Brain microvascular endothelial cell (primary cell): ENCODE results near the gene TBC1D1.

Source experiments
- DNase-seq: peaks from one replicate; pipeline ENCODE4 v3.0.0-alpha.2; 2020
- H3K27ac ChIP-seq: fragments of 250-450 bp; sonication (Bioruptor Pico); 2 replicates; pipeline ENCODE4 v1.5.1; 2020; ENCODE audit warnings: mild to moderate bottlenecking, moderate library complexity
- H3K27me3 ChIP-seq: fragments of 250-450 bp; sonication (Bioruptor Pico); replicated peaks from 2 replicates; pipeline ENCODE4 v1.5.1; 2020; ENCODE audit warnings: mild to moderate bottlenecking
- H3K36me3 ChIP-seq: fragments of 250-450 bp; sonication (Bioruptor Pico); replicated peaks from 2 replicates; pipeline ENCODE4 v1.5.1; 2020; ENCODE audit warnings: mild to moderate bottlenecking
- H3K4me3 ChIP-seq: 2 replicates; pipeline ENCODE4 v1.5.1; 2011; ENCODE audit warnings: low read depth, mild to moderate bottlenecking, control low read depth, low read length, moderate library complexity
- in situ Hi-C: cut with HindIII; loops from 2 replicates; pipeline ENCODE4 v1.10.0; 2017; ENCODE audit warnings: low sequenced_read_pairs, low pct_ligation_motif_present
- TF ChIP-seq, protein P1 (sequence below): IDR thresholded peaks from 2 replicates; pipeline ENCODE4 v1.5.1; 2011; ENCODE audit warnings: low read depth, mild to moderate bottlenecking, moderate library complexity, low read length, control low read depth, inconsistent platforms; ENCODE audit errors: missing control alignments

Gene TBC1D1

GRCh38 chr4:37958932-37959331 lies 68.0 kb downstream of the TBC1D1 start:
- Histone ChIP-seq H3K27ac (no peak overlapping the region), H3K4me3 (no peak overlapping the region), H3K36me3 (no peaks in the 10 kb centered on the region), H3K27me3 (no peaks in the 10 kb centered on the region)
- TF ChIP-seq, protein P1, sequence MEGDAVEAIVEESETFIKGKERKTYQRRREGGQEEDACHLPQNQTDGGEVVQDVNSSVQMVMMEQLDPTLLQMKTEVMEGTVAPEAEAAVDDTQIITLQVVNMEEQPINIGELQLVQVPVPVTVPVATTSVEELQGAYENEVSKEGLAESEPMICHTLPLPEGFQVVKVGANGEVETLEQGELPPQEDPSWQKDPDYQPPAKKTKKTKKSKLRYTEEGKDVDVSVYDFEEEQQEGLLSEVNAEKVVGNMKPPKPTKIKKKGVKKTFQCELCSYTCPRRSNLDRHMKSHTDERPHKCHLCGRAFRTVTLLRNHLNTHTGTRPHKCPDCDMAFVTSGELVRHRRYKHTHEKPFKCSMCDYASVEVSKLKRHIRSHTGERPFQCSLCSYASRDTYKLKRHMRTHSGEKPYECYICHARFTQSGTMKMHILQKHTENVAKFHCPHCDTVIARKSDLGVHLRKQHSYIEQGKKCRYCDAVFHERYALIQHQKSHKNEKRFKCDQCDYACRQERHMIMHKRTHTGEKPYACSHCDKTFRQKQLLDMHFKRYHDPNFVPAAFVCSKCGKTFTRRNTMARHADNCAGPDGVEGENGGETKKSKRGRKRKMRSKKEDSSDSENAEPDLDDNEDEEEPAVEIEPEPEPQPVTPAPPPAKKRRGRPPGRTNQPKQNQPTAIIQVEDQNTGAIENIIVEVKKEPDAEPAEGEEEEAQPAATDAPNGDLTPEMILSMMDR: no peak
- no peak for DNase-seq
- in situ Hi-C loops: no loop called here

GRCh38 chr4:37960098-37960497 lies 69.2 kb downstream of the TBC1D1 start, which contains the start of gene PTTG2:
TSS of gene PTTG2 (plus strand) at chr4:37960398. CDS start at chr4:37960435, 37 bp downstream.
- no peaks in the 10 kb centered on the region for H3K27me3 ChIP-seq
- TF ChIP-seq, protein P1: no peak
- H3K4me3 ChIP-seq: no peak within 1 kb of the TSS
- DNase-seq: no peak
- in situ Hi-C loops: no loop called here
- no peak within 1 kb of the TSS for H3K27ac ChIP-seq
- no peaks in the 10 kb centered on the region for H3K36me3 ChIP-seq

DNA sequence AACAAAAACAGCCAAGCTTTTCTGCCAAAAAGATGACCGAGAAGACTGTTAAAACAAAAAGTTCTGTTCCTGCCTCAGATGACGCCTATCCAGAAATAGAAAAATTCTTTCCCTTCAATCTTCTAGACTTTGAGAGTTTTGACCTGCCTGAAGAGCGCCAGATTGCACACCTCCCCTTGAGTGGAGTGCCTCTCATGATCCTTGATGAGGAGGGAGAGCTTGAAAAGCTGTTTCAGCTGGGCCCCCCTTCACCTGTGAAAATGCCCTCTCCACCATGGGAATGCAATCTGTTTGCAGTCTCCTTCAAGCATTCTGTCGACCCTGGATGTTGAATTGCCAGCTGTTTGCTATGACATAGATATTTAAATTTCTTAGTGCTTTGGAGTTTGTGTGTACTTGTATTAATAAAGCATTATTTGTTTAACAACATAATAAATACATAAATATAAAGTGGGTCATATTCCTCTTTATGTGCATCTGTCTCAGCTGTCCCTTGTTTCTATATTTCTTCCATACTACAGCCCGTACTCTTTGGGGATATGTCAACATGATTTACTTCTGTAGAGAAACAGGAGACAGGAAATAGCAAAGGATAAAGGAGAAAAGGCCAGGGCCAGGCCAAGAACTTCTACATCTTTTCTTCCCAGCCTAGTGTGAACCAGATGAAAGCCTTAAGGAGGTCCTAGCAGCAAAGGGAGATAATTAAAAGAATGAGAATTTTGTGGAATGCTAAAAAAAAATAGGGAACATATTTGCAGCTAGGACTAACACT lies 70.0 kb downstream of the TBC1D1 start:
- Histone ChIP-seq H3K4me3 (no peak overlapping the region), H3K27ac (no peak overlapping the region), H3K36me3 (no peaks in the 10 kb centered on the region), H3K27me3 (no peaks in the 10 kb centered on the region)
- in situ Hi-C loops: no loop called here
- TF ChIP-seq, protein P1: no peak
- no peak for DNase-seq

DNA sequence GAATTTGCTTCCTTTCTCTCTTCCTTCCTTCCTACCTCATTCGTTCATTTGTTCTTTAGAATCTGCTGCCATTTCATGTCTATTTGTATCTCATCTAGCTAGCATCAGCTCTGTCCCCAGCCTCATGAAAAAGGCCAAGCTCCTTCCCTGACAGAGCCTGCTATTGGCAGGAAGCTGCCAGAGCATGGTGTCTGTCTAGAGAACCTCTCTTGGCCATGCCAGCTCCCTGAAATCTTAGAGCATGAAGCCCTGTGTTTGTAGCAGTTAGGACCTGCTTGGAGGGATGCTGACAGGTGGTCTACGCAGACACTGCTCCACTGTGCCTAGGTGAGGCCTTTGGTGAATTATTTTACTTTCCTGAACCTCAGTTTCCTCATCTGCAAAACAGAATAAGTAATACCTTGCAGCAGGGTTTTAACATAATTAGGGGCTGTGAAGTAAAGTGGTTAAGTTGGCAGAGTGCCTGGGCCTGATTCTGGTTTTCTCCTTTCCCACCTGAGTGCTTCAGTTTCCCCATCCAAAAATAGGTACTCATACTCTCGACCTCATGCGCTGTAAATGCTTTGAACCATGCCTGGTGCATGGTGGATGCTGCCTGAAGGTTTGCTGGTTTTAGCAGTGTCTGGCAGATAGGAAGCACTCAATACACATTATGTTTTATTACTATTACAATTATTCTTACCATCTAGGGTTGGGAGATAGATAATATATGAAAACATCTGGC lies 74.0 kb downstream of the TBC1D1 start:
- Histone ChIP-seq H3K4me3 (no peak overlapping the region), H3K36me3 (no peaks in the 10 kb centered on the region), H3K27me3 (no peaks in the 10 kb centered on the region), H3K27ac (no peak overlapping the region)
- no peak for DNase-seq
- TF ChIP-seq, protein P1: no peak
- in situ Hi-C loops: no loop called here

DNA sequence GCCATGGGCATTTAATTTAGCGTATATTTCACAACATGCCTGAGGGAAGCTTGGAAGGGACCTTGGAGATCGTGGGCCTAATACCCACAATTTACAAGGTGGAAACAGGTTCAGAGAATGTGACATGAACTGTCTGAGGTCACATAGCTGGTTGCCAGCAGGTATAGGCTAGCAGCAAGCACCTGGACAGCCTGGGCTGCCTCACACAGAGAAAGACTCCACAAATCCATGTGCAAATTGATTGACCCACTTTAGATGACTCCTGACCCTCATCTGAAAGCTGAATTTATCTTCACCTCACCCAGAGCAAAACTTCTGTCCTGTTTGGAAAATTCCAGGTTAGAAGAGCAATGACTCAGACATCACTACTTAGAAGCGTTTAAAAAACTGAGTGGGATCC lies 75.2 kb downstream of the TBC1D1 start:
- no peaks in the 10 kb centered on the region for H3K36me3 ChIP-seq
- no peak overlapping the region for H3K4me3 ChIP-seq
- in situ Hi-C loops: no loop called here
- TF ChIP-seq, protein P1: no peak
- no peak overlapping the region for H3K27ac ChIP-seq
- H3K27me3 ChIP-seq: no peaks in the 10 kb centered on the region
- DNase-seq: no peak
